KMS-11 (cell line): Measurements from ENCODE around the gene PTPRA.

Source experiments
- H2AFZ ChIP-seq: fragments of 200-600 bp; sonication (generic); 2 replicates; pipeline ENCODE4 v1.6.1; 2016; ENCODE audit warnings: antibody characterized with exemption, mixed run types, low read depth
- H3K27ac ChIP-seq: fragments of 200-600 bp; sonication (generic); 2 replicates; pipeline ENCODE4 v1.6.1; 2016; ENCODE audit warnings: mild to moderate bottlenecking, mixed run types
- H3K27me3 ChIP-seq: fragments of 200-600 bp; sonication (generic); 2 replicates; pipeline ENCODE4 v1.6.1; 2017; ENCODE audit warnings: mild to moderate bottlenecking, low read depth, mixed run types, moderate library complexity; ENCODE audit not compliant: insufficient read depth
- H3K36me3 ChIP-seq: fragments of 200-600 bp; sonication (generic); 2 replicates; pipeline ENCODE4 v1.6.1; 2017; ENCODE audit warnings: mild to moderate bottlenecking, mixed run types; ENCODE audit not compliant: insufficient read depth
- H3K4me1 ChIP-seq: fragments of 200-600 bp; sonication (generic); 2 replicates; pipeline ENCODE4 v1.6.1; 2016; ENCODE audit warnings: mild to moderate bottlenecking, low read depth, mixed run types; ENCODE audit not compliant: poor library complexity, severe bottlenecking
- H3K4me2 ChIP-seq: fragments of 200-600 bp; sonication (generic); 2 replicates; pipeline ENCODE4 v1.7.0; 2016; ENCODE audit warnings: mild to moderate bottlenecking, mixed run types
- H3K4me3 ChIP-seq: fragments of 200-600 bp; sonication (generic); IDR thresholded peaks from 2 replicates; pipeline ENCODE4 v1.6.1; 2017; ENCODE audit warnings: low read depth, low read length, mixed read lengths; ENCODE audit not compliant: insufficient read depth
- H3K79me2 ChIP-seq: fragments of 200-600 bp; sonication (generic); 2 replicates; pipeline ENCODE4 v1.6.1; 2016; ENCODE audit warnings: low read depth, mixed run types; ENCODE audit not compliant: insufficient read depth
- H3K9ac ChIP-seq: fragments of 200-600 bp; sonication (generic); 2 replicates; pipeline ENCODE4 v1.6.1; 2016; ENCODE audit warnings: mild to moderate bottlenecking, mixed run types
- H4K20me1 ChIP-seq: fragments of 200-600 bp; sonication (generic); 2 replicates; pipeline ENCODE4 v1.6.1; 2016; ENCODE audit warnings: mild to moderate bottlenecking, mixed run types; ENCODE audit not compliant: insufficient read depth
- TF ChIP-seq, protein P1 (sequence below): fragments of 200-600 bp; sonication (generic); conservative IDR thresholded peaks from 2 replicates; pipeline ENCODE4 v1.6.1; 2017; ENCODE audit warnings: low read depth, mild to moderate bottlenecking, antibody characterized with exemption, low read length, moderate library complexity, mixed read lengths

PTPRA gene

DNA sequence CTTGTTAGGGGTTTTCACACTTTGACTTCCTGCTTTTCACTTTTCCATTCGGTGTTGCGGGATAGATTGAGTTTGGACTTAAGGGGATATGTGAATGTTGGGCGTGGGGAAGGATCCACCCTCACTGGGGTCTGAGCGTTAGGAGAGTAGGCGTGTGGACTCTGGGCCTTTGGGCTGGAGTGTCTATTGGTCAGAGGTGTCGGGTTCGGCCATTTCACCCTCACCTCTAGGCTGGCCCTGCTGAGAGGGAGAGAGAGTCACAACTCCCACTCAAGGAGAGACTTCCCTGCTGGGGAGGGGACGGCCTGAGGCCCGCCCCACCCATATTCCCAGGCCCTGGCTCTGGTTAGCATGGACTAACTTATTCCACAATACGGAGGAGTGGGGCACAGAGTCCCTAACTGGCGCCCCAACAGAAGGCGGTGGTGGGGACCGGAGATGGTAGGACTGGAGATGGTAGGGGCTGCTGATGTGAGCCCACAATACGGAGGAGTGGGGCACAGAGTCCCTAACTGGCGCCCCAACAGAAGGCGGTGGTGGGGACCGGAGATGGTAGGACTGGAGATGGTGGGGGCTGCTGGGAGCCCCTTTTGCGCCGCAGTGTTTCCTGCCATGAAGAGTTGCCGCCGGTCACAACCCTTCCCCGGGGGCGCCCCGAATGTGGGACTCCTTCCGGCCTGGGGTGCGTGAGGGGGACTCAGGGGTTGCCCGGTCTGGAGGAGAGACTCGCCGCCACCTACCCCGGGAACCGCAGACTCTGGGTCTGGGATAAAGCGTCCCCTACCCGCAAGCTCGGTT is 1.4 kb upstream of the PTPRA start:
- Histone ChIP-seq H4K20me1 (no peaks in the 10 kb centered on the region), H3K9ac (no peak overlapping the region), H3K4me3 (no peak overlapping the region), H3K27me3 (no peaks in the 10 kb centered on the region), H2AFZ (peak overlapping the region; percentile 80), H3K4me1 (peaks cover 3% of the 10 kb centered on the region), H3K27ac (no peak overlapping the region), H3K36me3 (no peaks in the 10 kb centered on the region), H3K4me2 (peak overlapping the region; percentile 60), H3K79me2 (no peaks in the 10 kb centered on the region; the same call in 1 of the 2 replicates)
- TF ChIP-seq, protein P1, sequence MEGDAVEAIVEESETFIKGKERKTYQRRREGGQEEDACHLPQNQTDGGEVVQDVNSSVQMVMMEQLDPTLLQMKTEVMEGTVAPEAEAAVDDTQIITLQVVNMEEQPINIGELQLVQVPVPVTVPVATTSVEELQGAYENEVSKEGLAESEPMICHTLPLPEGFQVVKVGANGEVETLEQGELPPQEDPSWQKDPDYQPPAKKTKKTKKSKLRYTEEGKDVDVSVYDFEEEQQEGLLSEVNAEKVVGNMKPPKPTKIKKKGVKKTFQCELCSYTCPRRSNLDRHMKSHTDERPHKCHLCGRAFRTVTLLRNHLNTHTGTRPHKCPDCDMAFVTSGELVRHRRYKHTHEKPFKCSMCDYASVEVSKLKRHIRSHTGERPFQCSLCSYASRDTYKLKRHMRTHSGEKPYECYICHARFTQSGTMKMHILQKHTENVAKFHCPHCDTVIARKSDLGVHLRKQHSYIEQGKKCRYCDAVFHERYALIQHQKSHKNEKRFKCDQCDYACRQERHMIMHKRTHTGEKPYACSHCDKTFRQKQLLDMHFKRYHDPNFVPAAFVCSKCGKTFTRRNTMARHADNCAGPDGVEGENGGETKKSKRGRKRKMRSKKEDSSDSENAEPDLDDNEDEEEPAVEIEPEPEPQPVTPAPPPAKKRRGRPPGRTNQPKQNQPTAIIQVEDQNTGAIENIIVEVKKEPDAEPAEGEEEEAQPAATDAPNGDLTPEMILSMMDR, result no peak

DNA sequence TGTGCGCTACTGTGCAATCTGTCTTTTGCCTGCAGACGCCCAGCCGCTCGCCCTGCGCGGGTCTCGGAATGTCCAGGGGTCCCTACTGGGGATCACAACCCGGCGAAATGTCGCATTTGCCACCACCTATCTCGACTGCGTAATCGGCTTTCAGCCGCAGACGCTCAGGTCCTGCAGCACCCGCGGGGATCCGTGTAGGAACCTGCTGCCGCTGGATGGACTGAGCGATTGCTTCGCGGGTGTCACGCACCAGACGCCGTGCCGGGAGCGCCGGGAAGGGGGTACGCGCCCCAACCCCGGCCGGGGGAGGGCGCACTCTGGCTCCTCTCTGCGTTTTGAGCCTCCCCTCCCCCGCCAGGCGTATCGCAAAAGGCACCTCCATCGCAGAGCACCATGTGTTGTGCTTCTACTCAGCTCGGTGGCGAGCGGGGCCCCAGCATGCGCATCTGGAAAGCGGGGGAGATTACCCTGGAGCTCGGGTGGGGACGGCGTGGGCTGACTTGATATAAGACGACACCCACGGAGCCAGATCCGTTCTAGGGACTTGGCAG is 747 bp upstream of the PTPRA start:
- Histone ChIP-seq H4K20me1 (no peaks in the 10 kb centered on the region), H3K27ac (peak overlapping the region; percentile 39), H3K79me2 (no peaks in the 10 kb centered on the region; the same call in 1 of the 2 replicates), H3K9ac (peak overlapping the region; percentile 66; the same call in 1 of the 2 replicates), H2AFZ (peak overlapping the region; percentile 80), H3K4me2 (peak overlapping the region; percentile 60), H3K27me3 (no peaks in the 10 kb centered on the region), H3K36me3 (no peaks in the 10 kb centered on the region), H3K4me3 (no peak overlapping the region), H3K4me1 (peaks cover 3% of the 10 kb centered on the region)
- TF ChIP-seq, protein P1, result 0 out of 2 replicates have a peak, but pooled peaks have one; percentile 36

DNA sequence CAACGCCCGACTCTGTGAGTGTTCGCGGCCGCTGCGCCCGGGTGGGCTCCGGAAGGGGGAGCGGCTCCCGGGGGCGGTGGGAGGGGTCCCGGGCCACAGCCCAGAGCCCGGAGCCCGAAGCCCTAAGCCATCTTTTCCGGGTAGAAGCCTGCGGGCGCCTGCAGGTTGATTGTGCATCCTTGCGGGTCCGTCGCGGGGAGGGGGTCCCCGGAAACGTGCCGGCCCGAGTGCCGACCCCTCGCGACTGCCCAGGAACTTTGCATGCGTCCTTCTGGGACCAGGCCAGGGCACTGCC is 413 bp downstream of the PTPRA start:
- Histone ChIP-seq H3K4me3 (no peak overlapping the region), H2AFZ (peak overlapping the region; percentile 42), H3K9ac (peak overlapping the region; percentile 66), H3K36me3 (no peaks in the 10 kb centered on the region), H3K4me2 (peak overlapping the region; percentile 68), H3K27me3 (no peaks in the 10 kb centered on the region), H4K20me1 (no peaks in the 10 kb centered on the region), H3K79me2 (no peaks in the 10 kb centered on the region; the same call in 1 of the 2 replicates), H3K27ac (no peak overlapping the region), H3K4me1 (peaks cover 3% of the 10 kb centered on the region)
- TF ChIP-seq, protein P1, result no peak

DNA sequence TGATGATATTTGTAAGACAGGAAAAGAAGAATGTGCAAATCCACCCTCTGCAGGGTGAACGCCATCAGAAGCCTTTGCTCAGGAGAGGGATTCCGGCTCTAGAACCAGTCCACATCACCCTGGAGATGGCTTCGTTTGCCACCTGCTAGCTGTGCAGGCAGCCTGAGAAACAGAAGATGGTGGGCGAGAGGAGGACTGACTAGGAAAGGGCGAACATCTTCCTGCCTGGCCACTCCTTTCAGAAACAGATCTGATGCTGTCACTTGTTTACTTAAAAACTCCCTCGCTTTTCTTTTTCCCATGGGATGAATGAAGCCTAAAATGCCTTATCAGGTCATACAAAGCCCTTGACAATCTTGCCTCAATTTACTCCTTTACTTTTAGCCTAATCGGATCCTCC is 1.2 kb downstream of the PTPRA start:
- H2AFZ ChIP-seq, result no peak overlapping the region
- H3K4me1 ChIP-seq, result peaks cover 3% of the 10 kb centered on the region
- no peak overlapping the region for H3K4me3 ChIP-seq
- H3K79me2 ChIP-seq, result no peaks in the 10 kb centered on the region; the same call in 1 of the 2 replicates
- H3K27ac ChIP-seq, result no peak overlapping the region
- H3K36me3 ChIP-seq, result no peaks in the 10 kb centered on the region
- no peaks in the 10 kb centered on the region for H4K20me1 ChIP-seq
- no peaks in the 10 kb centered on the region for H3K27me3 ChIP-seq
- peak overlapping the region; percentile 68 for H3K4me2 ChIP-seq
- TF ChIP-seq, protein P1, result no peak
- no peak overlapping the region for H3K9ac ChIP-seq
